A673 (cell line): ENCODE results near the gene SRD5A1. TPM values are rescaled to one million over a fixed set of nuclear protein-coding genes. Genes with fewer than 3 reads are reported as not detected.

Source experiments
- BruUV-seq: library from RNA; stranded (reverse); fragments of 400-500 nt; replicated peaks from 2 replicates; lab custom pipeline; 2021; lab: Mats Ljungman, UMichigan
- CTCF ChIA-PET: fragments of 300-600 bp; sonication (Branson Sonifier 250); formaldehyde crosslinking; loops from one replicate; lab custom pipeline; 2022; ENCODE audit warnings: antibody characterized with exemption; lab: Charles Lee
- POLR2A ChIA-PET: fragments of 300-600 bp; sonication (Branson Sonifier 250); formaldehyde crosslinking; loops from one replicate; lab custom pipeline; 2022; ENCODE audit warnings: antibody characterized with exemption; ENCODE audit not compliant: low non-redundant PET; lab: Charles Lee
- DNase-seq: peaks from one replicate; pipeline ENCODE4 v3.0.0-alpha.2; 2015; ENCODE audit warnings: low spot score
- H3K27ac ChIP-seq: fragments of 200-600 bp; sonication (generic); 2 replicates; pipeline ENCODE4 v1.5.1; 2016; ENCODE audit warnings: mixed run types, low read depth, mild to moderate bottlenecking, mixed read lengths, antibody characterized with exemption, low read length; ENCODE audit not compliant: poor library complexity, severe bottlenecking
- H3K27me3 ChIP-seq: fragments of 200-600 bp; sonication (generic); replicated peaks from 2 replicates; pipeline ENCODE4 v1.6.1; 2017; ENCODE audit warnings: mixed run types, low read depth, mild to moderate bottlenecking, mixed read lengths, antibody characterized with exemption, low read length; ENCODE audit not compliant: insufficient read depth, poor library complexity
- H3K36me3 ChIP-seq: fragments of 200-600 bp; sonication (generic); 2 replicates; pipeline ENCODE4 v1.6.1; 2016; ENCODE audit warnings: mixed run types, mild to moderate bottlenecking, mixed read lengths, antibody characterized with exemption, low read length; ENCODE audit not compliant: insufficient read depth, poor library complexity, severe bottlenecking
- H3K4me1 ChIP-seq: fragments of 200-600 bp; sonication (generic); 2 replicates; pipeline ENCODE4 v1.6.1; 2017; ENCODE audit warnings: mixed run types, mild to moderate bottlenecking, mixed read lengths, antibody characterized with exemption, low read length; ENCODE audit not compliant: insufficient read depth, poor library complexity, severe bottlenecking
- H3K4me3 ChIP-seq: fragments of 200-600 bp; sonication (generic); 2 replicates; pipeline ENCODE4 v1.5.1; 2016; ENCODE audit warnings: low read depth, mixed run types, mild to moderate bottlenecking, mixed read lengths, low read length; ENCODE audit not compliant: poor library complexity, severe bottlenecking
- H3K9me3 ChIP-seq: fragments of 200-600 bp; sonication (generic); 2 replicates; pipeline ENCODE4 v1.6.1; 2016; ENCODE audit warnings: mixed run types, low read depth, mild to moderate bottlenecking, mixed read lengths, antibody characterized with exemption, low read length; ENCODE audit not compliant: poor library complexity, severe bottlenecking
- EZH2 ChIP-seq: fragments of 200-600 bp; sonication (generic); IDR thresholded peaks from 2 replicates; pipeline ENCODE4 v1.6.1; 2017; ENCODE audit warnings: borderline replicate concordance, low read depth, mild to moderate bottlenecking, mixed read lengths, antibody characterized with exemption, low read length; ENCODE audit not compliant: poor library complexity, severe bottlenecking
- intact Hi-C: fragments of 100-400 bp; cut with micrococcal nuclease; formaldehyde crosslinking; loops from one replicate; pipeline ENCODE4 v1.10.0; 2022; ENCODE audit not compliant: unreplicated experiment
- total RNA-seq: library from RNA; stranded (reverse); gene quantifications from 2 replicates; pipeline ENCODE4 v1.2.3, GENCODE V29; 2021
- TF ChIP-seq, protein P1 (sequence below): fragments of 300-800, 200-600 bp; sonication (generic); conservative IDR thresholded peaks from 2 replicates; pipeline ENCODE4 v1.5.1; 2017; ENCODE audit warnings: low read depth, mild to moderate bottlenecking, antibody characterized with exemption, low read length, moderate library complexity, mixed read lengths

The SRD5A1 gene
- total RNA-seq, 1 experiment from 2014 or later: 32.0 TPM

DNA sequence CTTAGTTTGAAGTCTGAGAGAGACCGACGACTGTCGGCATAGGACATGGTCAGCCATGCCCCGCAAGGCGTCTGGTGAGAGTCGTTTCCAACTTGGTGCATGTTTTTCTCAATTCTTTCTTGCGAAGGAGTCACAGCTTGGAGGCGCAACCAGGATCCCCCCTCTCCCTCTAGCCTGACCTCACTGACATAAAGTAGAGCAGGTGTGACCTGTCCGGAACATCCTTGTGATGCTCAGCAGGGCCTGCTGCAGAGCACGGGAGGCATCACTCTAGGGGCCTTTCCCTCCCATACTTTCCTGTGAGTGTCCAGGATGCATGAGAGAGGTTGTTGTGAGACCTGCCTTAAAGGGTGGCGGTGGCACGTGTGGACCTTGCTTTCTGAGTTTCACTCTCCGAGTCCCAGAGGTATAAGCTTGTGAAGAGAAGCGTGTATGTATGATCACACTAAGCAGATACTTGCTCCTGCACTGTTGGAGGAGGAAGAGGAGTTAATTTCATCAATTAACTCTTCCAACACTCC is 85.0 kb downstream of the SRD5A1 start:
- Histone ChIP-seq H3K27ac (no peak overlapping the region), H3K9me3 (no peaks in the 10 kb centered on the region), H3K27me3 (no peaks in the 10 kb centered on the region), H3K36me3 (peaks cover 2% of the 10 kb centered on the region), H3K4me1 (peaks cover 20% of the 10 kb centered on the region), H3K4me3 (no peak overlapping the region)
- ChIA-PET CTCF (no interaction called here), POLR2A (no interaction called here)
- intact Hi-C loops: no loop called here
- DNase-seq: no peak
- TF ChIP-seq, protein P1, sequence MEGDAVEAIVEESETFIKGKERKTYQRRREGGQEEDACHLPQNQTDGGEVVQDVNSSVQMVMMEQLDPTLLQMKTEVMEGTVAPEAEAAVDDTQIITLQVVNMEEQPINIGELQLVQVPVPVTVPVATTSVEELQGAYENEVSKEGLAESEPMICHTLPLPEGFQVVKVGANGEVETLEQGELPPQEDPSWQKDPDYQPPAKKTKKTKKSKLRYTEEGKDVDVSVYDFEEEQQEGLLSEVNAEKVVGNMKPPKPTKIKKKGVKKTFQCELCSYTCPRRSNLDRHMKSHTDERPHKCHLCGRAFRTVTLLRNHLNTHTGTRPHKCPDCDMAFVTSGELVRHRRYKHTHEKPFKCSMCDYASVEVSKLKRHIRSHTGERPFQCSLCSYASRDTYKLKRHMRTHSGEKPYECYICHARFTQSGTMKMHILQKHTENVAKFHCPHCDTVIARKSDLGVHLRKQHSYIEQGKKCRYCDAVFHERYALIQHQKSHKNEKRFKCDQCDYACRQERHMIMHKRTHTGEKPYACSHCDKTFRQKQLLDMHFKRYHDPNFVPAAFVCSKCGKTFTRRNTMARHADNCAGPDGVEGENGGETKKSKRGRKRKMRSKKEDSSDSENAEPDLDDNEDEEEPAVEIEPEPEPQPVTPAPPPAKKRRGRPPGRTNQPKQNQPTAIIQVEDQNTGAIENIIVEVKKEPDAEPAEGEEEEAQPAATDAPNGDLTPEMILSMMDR: no peak
- BruUV-seq: no TSS peak

DNA sequence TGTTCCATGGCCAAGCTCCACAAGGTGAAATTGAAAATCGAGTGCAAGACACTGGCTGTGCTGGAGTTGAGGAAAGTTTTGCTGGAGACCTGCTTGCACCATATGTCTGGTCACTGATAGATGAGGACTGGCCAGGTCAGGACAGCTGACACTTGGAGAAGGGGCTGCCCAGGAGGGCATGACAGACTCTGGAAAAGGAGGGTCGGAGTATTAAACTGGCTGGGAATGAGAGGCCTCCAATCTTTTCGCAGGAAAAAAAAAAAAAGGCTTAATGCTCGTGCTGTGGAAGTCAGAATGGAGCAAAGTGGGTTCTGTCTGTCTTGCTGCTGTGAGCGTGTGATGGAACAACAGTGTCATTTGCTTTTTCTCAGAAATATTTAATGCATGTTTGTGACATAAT is 85.5 kb downstream of the SRD5A1 start:
- H3K27ac ChIP-seq: no peak overlapping the region
- H3K9me3 ChIP-seq: no peaks in the 10 kb centered on the region
- no peak overlapping the region for H3K4me3 ChIP-seq
- peaks cover 2% of the 10 kb centered on the region for H3K36me3 ChIP-seq
- ChIA-PET CTCF (no interaction called here), POLR2A (no interaction called here)
- H3K27me3 ChIP-seq: no peaks in the 10 kb centered on the region
- DNase-seq: no peak
- TF ChIP-seq, protein P1: no peak
- no peak for TF ChIP-seq EZH2
- BruUV-seq: no TSS peak
- H3K4me1 ChIP-seq: peaks cover 20% of the 10 kb centered on the region
- intact Hi-C loops: no loop called here

DNA sequence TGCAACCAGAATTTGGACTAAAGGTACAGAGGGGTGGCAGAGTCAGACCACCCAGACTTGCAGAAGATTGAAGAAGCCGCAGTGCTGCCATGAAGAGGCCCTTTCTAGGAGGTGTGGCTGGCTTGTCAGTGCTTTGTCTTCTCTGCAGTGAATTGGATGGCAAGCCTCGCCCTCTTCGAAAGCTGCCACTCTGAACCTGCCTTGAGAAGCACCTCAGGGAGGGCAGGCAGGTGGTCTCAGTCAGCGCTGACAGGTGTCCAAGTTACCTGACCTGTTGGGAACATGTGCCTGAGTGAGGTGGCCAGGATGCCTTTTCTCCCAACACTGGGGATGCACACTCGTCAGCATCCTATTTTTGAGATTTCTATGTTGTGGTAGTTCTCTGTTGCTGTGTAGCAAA is 86.2 kb downstream of the SRD5A1 start:
- intact Hi-C loops: no loop called here
- TF ChIP-seq EZH2: no peak
- TF ChIP-seq, protein P1: no peak
- no peaks in the 10 kb centered on the region for H3K27me3 ChIP-seq
- no peak overlapping the region for H3K27ac ChIP-seq
- no peak for DNase-seq
- H3K9me3 ChIP-seq: no peaks in the 10 kb centered on the region
- CTCF ChIA-PET: no interaction called here
- peaks cover 2% of the 10 kb centered on the region for H3K36me3 ChIP-seq
- H3K4me3 ChIP-seq: no peak overlapping the region
- peaks cover 20% of the 10 kb centered on the region for H3K4me1 ChIP-seq
- BruUV-seq: no TSS peak
- POLR2A ChIA-PET: no interaction called here
